Body of pancreas (tissue), 4 donors: ENCODE results near the gene MICU2. TPM values are rescaled to one million over a fixed set of nuclear protein-coding genes. Genes with fewer than 3 reads are reported as not detected.

Experiments used
- ATAC-seq: fragments of 150-250 bp; one replicate; pipeline ENCODE4 v1.9.1; 2016
- DNase-seq, 4 donors: peaks; one replicate each; pipeline ENCODE4 v3.0.0-alpha.2; 2019
- H3K27ac ChIP-seq, 4 donors: fragments of 200-600 bp; sonication (generic); 1 replicate in 3 of 4; 2 replicates in 1 of 4; pipeline versions ENCODE4 v1.5.1 to v1.6.1; 2016 to 2019; ENCODE audit warnings: mild to moderate bottlenecking in 1 of 4, mixed read lengths in 1 of 4, moderate library complexity in 1 of 4
- H3K27me3 ChIP-seq, 2 donors: fragments of 200-600 bp; sonication (generic); one replicate each; pipeline ENCODE4 v1.6.0; 2016; ENCODE audit warnings: mild to moderate bottlenecking in 1 of 2
- H3K36me3 ChIP-seq, 2 donors: fragments of 200-600 bp; sonication (generic); replicated peaks in 1 of 2; 2 replicates each; pipeline ENCODE4 v1.5.1; 2016; ENCODE audit warnings: low read depth in 2 of 2; ENCODE audit not compliant: insufficient read depth in 1 of 2
- H3K4me1 ChIP-seq: fragments of 200-600 bp; sonication (generic); one replicate; pipeline ENCODE4 v1.6.0; 2016
- H3K4me3 ChIP-seq, 2 donors: fragments of 200-600 bp; sonication (generic); 1 replicate in 1 of 2; 2 replicates in 1 of 2; pipeline ENCODE4 v1.5.1; 2016 to 2019
- H3K9me3 ChIP-seq, 3 donors: fragments of 200-600 bp; sonication (generic); 1 replicate in 2 of 3; 2 replicates in 1 of 3; pipeline ENCODE4 v1.5.1; 2016
- POLR2A ChIP-seq, 3 donors: fragments of 450-650 bp; IDR thresholded peaks; one replicate each; pipeline ENCODE4 v1.6.1; 2016; ENCODE audit warnings: antibody characterized with exemption in 3 of 3, mild to moderate bottlenecking in 2 of 3
- WGBS, 2 donors: methylation state at CpG; one replicate each; pipeline ENCODE4 v1.1.5; 2017; 5-methylcytosine and 5-hydroxymethylcytosine counted together
- intact Hi-C: fragments of 100-400 bp; cut with DNase I; formaldehyde crosslinking; loops from one replicate; pipeline ENCODE4 v1.15.1; 2023
- total RNA-seq, 2 donors: library from RNA; depleted of rRNA; stranded (reverse); fragments of >200 nt; gene quantifications; one replicate each; pipeline ENCODE4 v1.1.0, GENCODE V29; 2016
- TF ChIP-seq, protein P1 (sequence below), 7 experiments: fragments of 450-650 bp in 4 of 7; fragments of 200-600 bp in 3 of 7; sonication (generic) in 3 of 7; IDR thresholded peaks; one replicate each; pipeline ENCODE4 v1.5.1; 2016 to 2019; ENCODE audit warnings: antibody characterized with exemption in 7 of 7

The MICU2 gene
- total RNA-seq, 2 donors from 2014 or later, result 31.6 to 62.6 TPM

DNA sequence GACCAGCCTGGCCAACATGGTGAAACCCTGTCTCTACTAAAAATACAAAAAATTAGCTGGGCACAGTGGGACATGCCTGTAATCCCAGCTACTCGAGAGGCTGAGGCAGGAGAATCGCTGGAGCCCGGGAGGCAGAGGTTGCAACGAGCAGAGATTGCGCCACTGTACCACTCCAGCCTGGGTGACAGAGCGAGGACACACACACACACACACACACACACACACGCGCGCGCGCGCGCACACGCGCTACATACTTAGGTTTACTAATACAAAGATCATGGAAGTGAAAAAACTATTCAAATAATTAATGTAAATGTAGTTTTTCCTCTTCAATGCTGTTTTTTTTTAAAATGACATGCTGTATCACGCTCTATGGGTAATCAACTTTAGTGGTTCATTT lies 86.4 kb downstream of the MICU2 start:
- H3K27me3 ChIP-seq, result no peaks in the 10 kb centered on the region
- ATAC-seq (no peak), DNase-seq (no peak)
- H3K36me3 ChIP-seq, result peaks cover 0 to 1% of the 10 kb centered on the region in 2 donors
- no peaks in the 10 kb centered on the region for H3K9me3 ChIP-seq
- no peaks in the 10 kb centered on the region for H3K4me1 ChIP-seq
- 91 to 97% methylated on average over 16 of the region's 16 CpGs for WGBS, 2 donors
- intact Hi-C loops, result no loop called here
- TF ChIP-seq, protein P1, sequence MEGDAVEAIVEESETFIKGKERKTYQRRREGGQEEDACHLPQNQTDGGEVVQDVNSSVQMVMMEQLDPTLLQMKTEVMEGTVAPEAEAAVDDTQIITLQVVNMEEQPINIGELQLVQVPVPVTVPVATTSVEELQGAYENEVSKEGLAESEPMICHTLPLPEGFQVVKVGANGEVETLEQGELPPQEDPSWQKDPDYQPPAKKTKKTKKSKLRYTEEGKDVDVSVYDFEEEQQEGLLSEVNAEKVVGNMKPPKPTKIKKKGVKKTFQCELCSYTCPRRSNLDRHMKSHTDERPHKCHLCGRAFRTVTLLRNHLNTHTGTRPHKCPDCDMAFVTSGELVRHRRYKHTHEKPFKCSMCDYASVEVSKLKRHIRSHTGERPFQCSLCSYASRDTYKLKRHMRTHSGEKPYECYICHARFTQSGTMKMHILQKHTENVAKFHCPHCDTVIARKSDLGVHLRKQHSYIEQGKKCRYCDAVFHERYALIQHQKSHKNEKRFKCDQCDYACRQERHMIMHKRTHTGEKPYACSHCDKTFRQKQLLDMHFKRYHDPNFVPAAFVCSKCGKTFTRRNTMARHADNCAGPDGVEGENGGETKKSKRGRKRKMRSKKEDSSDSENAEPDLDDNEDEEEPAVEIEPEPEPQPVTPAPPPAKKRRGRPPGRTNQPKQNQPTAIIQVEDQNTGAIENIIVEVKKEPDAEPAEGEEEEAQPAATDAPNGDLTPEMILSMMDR (IDR thresholded peaks at IDR 0.05), result no peak
- no peak for TF ChIP-seq POLR2A (IDR thresholded peaks at IDR 0.05)
- no peak overlapping the region for H3K27ac ChIP-seq
- no peak overlapping the region for H3K4me3 ChIP-seq

DNA sequence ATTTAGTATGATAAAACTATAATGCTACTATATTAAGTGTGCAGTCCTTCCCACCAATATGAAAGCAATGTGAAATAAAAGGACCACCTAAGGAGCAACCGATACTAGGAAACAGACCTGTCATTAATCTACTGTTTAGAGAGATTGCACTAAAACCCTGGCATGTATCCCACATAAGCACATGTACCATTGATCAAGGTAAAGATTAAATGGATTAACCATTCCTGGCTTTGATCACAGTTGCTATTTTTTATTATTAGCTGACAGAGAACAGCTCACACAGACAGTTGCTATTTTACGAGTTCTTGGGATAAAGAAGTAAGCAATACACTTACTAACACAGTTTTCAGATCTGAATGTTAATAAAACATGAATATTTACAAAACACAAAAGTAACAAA lies 87.2 kb downstream of the MICU2 start:
- Histone ChIP-seq H3K9me3 (no peaks in the 10 kb centered on the region), H3K27ac (no peak overlapping the region)
- 56 to 71% methylated on average over 2 of the region's 2 CpGs for WGBS, 2 donors

DNA sequence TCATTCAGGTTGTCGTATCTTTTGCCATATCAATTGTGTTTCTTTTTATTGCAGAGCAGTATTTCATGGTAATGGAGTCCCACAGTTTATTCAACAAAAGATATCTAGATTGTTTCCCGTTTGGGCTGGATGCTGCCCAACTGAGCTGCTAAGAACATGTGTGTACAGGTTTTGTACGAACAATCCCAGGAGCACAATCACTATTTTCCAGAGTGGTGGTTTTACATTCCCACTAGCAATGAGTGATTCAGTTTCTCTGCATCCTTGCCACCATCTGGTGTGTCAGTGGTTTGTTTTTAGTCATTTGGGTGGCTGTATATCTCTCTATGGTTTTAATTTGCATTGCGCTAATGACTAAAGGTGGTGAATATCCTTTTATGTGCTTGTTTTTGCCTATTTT lies 92.1 kb downstream of the MICU2 start:
- Histone ChIP-seq H3K9me3 (no peaks in the 10 kb centered on the region), H3K27me3 (no peaks in the 10 kb centered on the region), H3K4me3 (no peak overlapping the region), H3K36me3 (peaks cover 0 to 5% of the 10 kb centered on the region in 2 donors), H3K27ac (no peak overlapping the region), H3K4me1 (no peaks in the 10 kb centered on the region)
- no peak for TF ChIP-seq POLR2A (IDR thresholded peaks at IDR 0.05)
- TF ChIP-seq, protein P1 (IDR thresholded peaks at IDR 0.05), result no peak
- WGBS, 2 donors, result 81 to 83% methylated on average over 4 of the region's 4 CpGs
- DNase-seq, result no peak
- intact Hi-C loops, result no loop called here
- ATAC-seq, result no peak

More for the DNA sequence above, 87.2 kb downstream of the MICU2 start:
- H3K27me3 ChIP-seq, result no peaks in the 10 kb centered on the region
- ATAC-seq, result no peak
- no peak for TF ChIP-seq POLR2A (IDR thresholded peaks at IDR 0.05)
- TF ChIP-seq, protein P1 (IDR thresholded peaks at IDR 0.05), result no peak
- intact Hi-C loops, result no loop called here
- no peak for DNase-seq
- H3K4me1 ChIP-seq, result no peaks in the 10 kb centered on the region
- peaks cover 0 to 1% of the 10 kb centered on the region in 2 donors for H3K36me3 ChIP-seq
- no peak overlapping the region for H3K4me3 ChIP-seq

DNA sequence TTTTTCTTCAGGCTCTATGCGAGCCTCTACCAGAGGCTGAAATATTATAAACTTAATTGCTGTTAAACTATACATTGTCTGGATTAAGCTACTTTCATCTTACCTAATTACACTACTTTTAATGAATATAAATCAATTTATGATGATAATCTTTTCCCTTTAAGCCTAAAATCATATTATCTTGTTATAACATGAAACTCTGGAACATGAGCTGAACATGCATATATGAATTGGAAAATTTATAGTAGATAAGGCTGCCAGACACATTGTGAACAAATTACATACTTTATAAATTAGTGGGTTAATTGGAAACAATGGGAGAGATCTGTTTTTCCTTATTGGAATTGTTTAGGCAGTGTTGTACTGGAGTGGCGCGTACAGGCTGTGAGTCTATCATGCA lies 99.6 kb downstream of the MICU2 start:
- Histone ChIP-seq H3K36me3 (peaks cover 0 to 11% of the 10 kb centered on the region in 2 donors), H3K4me1 (no peaks in the 10 kb centered on the region), H3K9me3 (no peaks in the 10 kb centered on the region), H3K4me3 (no peak overlapping the region), H3K27me3 (no peaks in the 10 kb centered on the region), H3K27ac (no peak overlapping the region)
- DNase-seq (no peak), ATAC-seq (no peak)
- TF ChIP-seq, protein P1 (IDR thresholded peaks at IDR 0.05), result no peak
- TF ChIP-seq POLR2A (IDR thresholded peaks at IDR 0.05), result no peak
- intact Hi-C loops, result no loop called here
- WGBS, 2 donors, result 88 to 96% methylated on average over 3 of the region's 3 CpGs

DNA sequence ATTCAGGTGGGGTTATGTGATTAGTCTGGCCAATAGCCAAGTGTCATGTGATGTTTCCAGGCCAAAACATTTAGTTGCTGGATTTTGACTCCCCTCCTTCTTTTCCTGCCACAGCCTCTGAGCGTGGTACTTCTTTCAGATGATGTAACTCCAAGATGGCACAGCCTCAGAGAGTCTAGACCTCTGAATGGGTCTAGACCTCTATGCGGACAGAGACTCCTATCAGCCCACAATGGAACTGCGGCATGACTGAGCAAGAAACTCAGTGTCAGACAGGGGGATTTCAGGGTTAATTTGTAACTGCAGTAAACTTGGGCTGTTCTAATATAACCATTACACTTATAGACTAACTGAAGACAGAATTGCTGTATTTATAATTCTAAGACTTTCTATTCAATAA lies 102.3 kb downstream of the MICU2 start:
- TF ChIP-seq, protein P1 (IDR thresholded peaks at IDR 0.05), result no peak
- TF ChIP-seq POLR2A (IDR thresholded peaks at IDR 0.05), result no peak
- H3K4me1 ChIP-seq, result no peaks in the 10 kb centered on the region
- H3K9me3 ChIP-seq, result no peaks in the 10 kb centered on the region
- H3K4me3 ChIP-seq, result no peak overlapping the region
- ATAC-seq, result no peak
- H3K36me3 ChIP-seq, result peaks cover 0 to 7% of the 10 kb centered on the region in 2 donors
- no peaks in the 10 kb centered on the region for H3K27me3 ChIP-seq
- no peak for DNase-seq
- intact Hi-C loops, result no loop called here
- 95 to 100% methylated on average over 3 of the region's 3 CpGs for WGBS, 2 donors
- no peak overlapping the region for H3K27ac ChIP-seq
